Stimulated activated CD8-positive, alpha-beta memory T cell treated with anti-CD3 and anti-CD28 coated beads, Interleukin-15, amount 100 ng/mL, for 1 hour (primary cell): ENCODE measurements around the gene ARHGAP15.

Experiments
- DNase-seq: peaks from one replicate; pipeline ENCODE4 v3.0.0-alpha.2; 2020; ENCODE audit warnings: low read depth

ARHGAP15 gene

GRCh38 chr2:143344780-143345179 is 215.6 kb downstream of the ARHGAP15 start:
- no peak for DNase-seq

GRCh38 chr2:143345887-143346787 is 216.9 kb downstream of the ARHGAP15 start:
- no peak for DNase-seq

GRCh38 chr2:143347271-143347695 is 218.1 kb downstream of the ARHGAP15 start:
- no peak for DNase-seq

- no peak for DNase-seq
These were observed 218.7 kb downstream of the ARHGAP15 start for GRCh38 chr2:143347901-143348414.

- DNase-seq: no peak
These were observed 225.0 kb downstream of the ARHGAP15 start for GRCh38 chr2:143354050-143354750.

- DNase-seq: no peak
These were observed 226.7 kb downstream of the ARHGAP15 start for GRCh38 chr2:143355870-143356269.

- no peak for DNase-seq
These were observed 227.1 kb downstream of the ARHGAP15 start for GRCh38 chr2:143356336-143356735.

- DNase-seq: no peak
These were observed 227.7 kb downstream of the ARHGAP15 start for GRCh38 chr2:143356736-143357446.

- no peak for DNase-seq
These were observed 228.7 kb downstream of the ARHGAP15 start for GRCh38 chr2:143357966-143358365.

GRCh38 chr2:143361346-143361745 is 232.1 kb downstream of the ARHGAP15 start:
- DNase-seq: no peak

GRCh38 chr2:143371616-143372015 is 242.4 kb downstream of the ARHGAP15 start:
- DNase-seq: no peak

- DNase-seq: no peak
These were observed 246.2 kb downstream of the ARHGAP15 start for GRCh38 chr2:143375384-143375880.

- no peak for DNase-seq
These were observed 249.8 kb downstream of the ARHGAP15 start for GRCh38 chr2:143378996-143379395.

- DNase-seq: no peak
These were observed 250.7 kb downstream of the ARHGAP15 start for GRCh38 chr2:143379955-143380354.

GRCh38 chr2:143382573-143382972 is 253.4 kb downstream of the ARHGAP15 start:
- DNase-seq: no peak

- no peak for DNase-seq
These were observed 253.8 kb downstream of the ARHGAP15 start for GRCh38 chr2:143383016-143383415.

- DNase-seq: no peak
These were observed 254.9 kb downstream of the ARHGAP15 start for GRCh38 chr2:143384111-143384510.

- DNase-seq: no peak
These were observed 261.0 kb downstream of the ARHGAP15 start for GRCh38 chr2:143390171-143390570.

GRCh38 chr2:143392358-143392757 is 263.1 kb downstream of the ARHGAP15 start:
- DNase-seq: no peak

- DNase-seq: no peak
These were observed 264.8 kb downstream of the ARHGAP15 start for GRCh38 chr2:143394062-143394461.

- DNase-seq: no peak
These were observed 268.8 kb downstream of the ARHGAP15 start for GRCh38 chr2:143397884-143398614.
